ENCODE results near the gene RNU6-8. TPM values are rescaled to one million over a fixed set of nuclear protein-coding genes. Genes with fewer than 3 reads are reported as not detected.

RNU6-8 gene
- total RNA-seq, 1 experiment from 2014 or later, result not detected

DNA sequence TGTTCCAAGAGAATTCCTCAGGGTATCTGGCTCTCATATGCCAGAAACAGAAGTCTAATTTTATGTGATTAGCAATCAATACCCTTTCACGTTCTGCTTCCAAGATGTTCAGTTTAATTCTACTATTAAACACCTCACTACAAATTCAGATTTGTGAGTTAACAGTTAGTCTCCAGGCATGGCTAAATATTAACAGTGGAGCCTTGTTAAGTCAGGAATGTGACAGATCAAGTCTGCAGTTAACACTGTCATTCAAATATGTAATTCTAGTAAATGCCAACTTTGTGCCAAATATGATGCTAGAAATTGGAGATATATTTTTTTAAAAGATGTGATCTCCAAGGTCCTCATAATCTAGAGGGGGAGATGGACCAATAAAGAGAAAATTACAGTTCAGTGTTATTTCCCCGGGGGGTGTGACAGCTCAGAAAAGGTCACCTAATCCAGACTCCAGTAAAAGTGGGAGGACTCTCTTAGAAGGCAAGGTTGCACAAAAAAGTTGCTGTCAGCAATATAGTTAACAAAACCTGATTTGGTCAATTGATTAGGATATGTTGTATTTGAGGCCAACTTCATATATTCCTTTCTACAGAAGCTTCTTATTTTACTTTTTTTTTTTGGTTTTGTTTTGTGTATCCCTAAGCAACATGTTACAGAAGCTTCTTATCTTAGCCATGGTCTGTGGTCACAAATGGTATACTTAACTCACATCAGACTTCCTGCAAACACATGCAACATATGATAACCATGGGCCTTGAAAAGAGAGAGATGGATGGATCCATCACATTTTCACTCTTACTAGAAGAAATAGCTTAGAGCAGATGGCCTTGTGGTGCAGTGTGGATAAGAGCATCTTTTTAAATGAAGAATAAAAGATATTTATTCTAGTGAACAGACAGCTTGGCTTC, 19.7 kb downstream of the RNU6-8 start:
- Histone ChIP-seq H3K79me2 (ENCODE audit: insufficient read depth, low read length) (no peaks in the 10 kb centered on the region), H3K18ac (ENCODE audit: insufficient read length, low read depth, low read length) (no peak overlapping the region), H2BK12ac (ENCODE audit: insufficient read length, low read depth, low read length) (no peak overlapping the region), H3K4me1 (ENCODE audit: insufficient read depth, low read length) (no peaks in the 10 kb centered on the region), H3T11ph (ENCODE audit: low read length) (no peak overlapping the region), H2AFZ (ENCODE audit: low read length) (no peak overlapping the region), H3K27ac (ENCODE audit: insufficient read length, low read depth, low read length) (no peak overlapping the region), H3K27me3 (ENCODE audit: insufficient read depth, low read length) (no peaks in the 10 kb centered on the region), H3K23me2 (ENCODE audit: insufficient read length, low read depth, low read length, poor library complexity, severe bottlenecking) (no peaks in the 10 kb centered on the region), H2AK5ac (ENCODE audit: insufficient read length, low read length) (no peak overlapping the region), H4K5ac (ENCODE audit: insufficient read length, low read depth, low read length) (no peak overlapping the region), H3K14ac (ENCODE audit: insufficient read depth, low read length) (no peak overlapping the region), H3K4ac (ENCODE audit: low read depth, low read length) (no peak overlapping the region), H2BK20ac (ENCODE audit: low read depth, low read length, poor library complexity, severe bottlenecking) (no peak overlapping the region), H2BK120ac (ENCODE audit: low read depth, low read length, poor library complexity, severe bottlenecking) (no peak overlapping the region), H3K4me2 (ENCODE audit: insufficient read depth, insufficient read length, low read length) (no peak overlapping the region), H3K79me1 (ENCODE audit: insufficient read depth, low read depth, low read length, poor library complexity, severe bottlenecking) (no peaks in the 10 kb centered on the region), H3K23ac (ENCODE audit: insufficient read length, low read depth, low read length) (no peak overlapping the region), H3K9ac (ENCODE audit: extremely low read depth, insufficient read length, low read length) (no peak overlapping the region), H2BK15ac (ENCODE audit: low read depth, low read length) (no peak overlapping the region), H3K9me3 (ENCODE audit: control insufficient read depth, low read depth, low read length) (no peaks in the 10 kb centered on the region), H4K20me1 (ENCODE audit: control insufficient read depth, insufficient read depth, insufficient read length) (no peaks in the 10 kb centered on the region), H4K91ac (ENCODE audit: insufficient read length, low read depth, low read length) (no peak overlapping the region), H4K8ac (replicated peaks; ENCODE audit: insufficient read length, low read depth, low read length) (no peak overlapping the region), H3K56ac (ENCODE audit: insufficient read length, low read depth, low read length) (no peak overlapping the region), H2BK5ac (ENCODE audit: insufficient read length, low read length) (no peak overlapping the region)
- WGBS (ENCODE audit: extremely low coverage, insufficient read length, low lambda C conversion rate), result no CpG with 5 or more reads among the region's 2 CpGs
- DNase-seq, result no peak
- H3K4me3 Mint-ChIP-seq, result no peak overlapping the region
- H3K4me1 Mint-ChIP-seq, result no peaks in the 10 kb centered on the region
- H3K27ac Mint-ChIP-seq, result no peak overlapping the region
- peaks cover 21 to 32% of the 10 kb centered on the region in 2 experiments for H3K9me3 Mint-ChIP-seq
- TF ChIP-seq CTCF (conservative IDR thresholded peaks at IDR 0.05), result no peak
- no peaks in the 10 kb centered on the region for H3K27me3 Mint-ChIP-seq (ENCODE audit: low read depth)
- H3K36me3 Mint-ChIP-seq (ENCODE audit: insufficient read depth in 1 of 3, low read depth in 3 of 3), result peaks cover 0 to 5% (median 0%) of the 10 kb centered on the region in 3 experiments; a peak in 3 of 7 replicates

Measured in H9 (cell line).